ENCODE results near the gene MAST4.
"Not testable (repeated sequence)": the region's sequence is repeated elsewhere in the genome, so short reads cannot be mapped to it uniquely, and the experiment has no call there.

Gene MAST4

GRCh38 chr5:66745297-66745696, 149.1 kb downstream of the MAST4 start:
- no peak for DNase-seq (ENCODE audit: low read depth)
- TF ChIP-seq CTCF (IDR thresholded peaks at IDR 0.05; ENCODE audit: low read depth, low read length, missing control alignments): no peak

GRCh38 chr5:66747607-66748006, 151.4 kb downstream of the MAST4 start:
- no peak for DNase-seq (ENCODE audit: low read depth)
- no peak overlapping the region for H3K4me3 ChIP-seq (ENCODE audit: low read depth, low read length)
- no peak for TF ChIP-seq CTCF (IDR thresholded peaks at IDR 0.05; ENCODE audit: low read depth, low read length, missing control alignments)
- in situ Hi-C loops (cut with HindIII; ENCODE audit: low sequenced_read_pairs): no loop called here

More at GRCh38 chr5:66745297-66745696, 149.1 kb downstream of the MAST4 start:
- H3K4me3 ChIP-seq (ENCODE audit: low read depth, low read length): no peak overlapping the region
- in situ Hi-C loops (cut with HindIII; ENCODE audit: low sequenced_read_pairs): no loop called here

GRCh38 chr5:66752668-66753067, 156.5 kb downstream of the MAST4 start:
- H3K4me3 ChIP-seq (ENCODE audit: low read depth, low read length); in situ Hi-C loops (cut with HindIII; ENCODE audit: low sequenced_read_pairs); DNase-seq (ENCODE audit: low read depth): not testable (repeated sequence)

GRCh38 chr5:66757219-66757833, 161.1 kb downstream of the MAST4 start:
- in situ Hi-C loops (cut with HindIII; ENCODE audit: low sequenced_read_pairs): no loop called here
- peak; percentile 41 for TF ChIP-seq CTCF (IDR thresholded peaks at IDR 0.05; ENCODE audit: low read depth, low read length, missing control alignments)
- DNase-seq (ENCODE audit: low read depth): peak; percentile 69
- H3K4me3 ChIP-seq (ENCODE audit: low read depth, low read length): no peak overlapping the region

GRCh38 chr5:66757834-66758371, 161.7 kb downstream of the MAST4 start:
- in situ Hi-C loops (cut with HindIII; ENCODE audit: low sequenced_read_pairs): no loop called here
- no peak overlapping the region for H3K4me3 ChIP-seq (ENCODE audit: low read depth, low read length)
- DNase-seq (ENCODE audit: low read depth): no peak
- no peak for TF ChIP-seq CTCF (IDR thresholded peaks at IDR 0.05; ENCODE audit: low read depth, low read length, missing control alignments)

- DNase-seq (ENCODE audit: low read depth): no peak
- no peak for TF ChIP-seq CTCF (IDR thresholded peaks at IDR 0.05; ENCODE audit: low read depth, low read length, missing control alignments)
- no peak overlapping the region for H3K4me3 ChIP-seq (ENCODE audit: low read depth, low read length)
- in situ Hi-C loops (cut with HindIII; ENCODE audit: low sequenced_read_pairs): loop anchor here (10.0 kb wide), 1 partner anchor 464 kb away; no protein-coding TSS in a partner anchor
Measured at GRCh38 chr5:66769030-66769733, 173.0 kb downstream of the MAST4 start.
